DMS 273 (cell line): Measurements from ENCODE around the gene KIAA1191.
"Not testable (repeated sequence)": the region's sequence is repeated elsewhere in the genome, so short reads cannot be mapped to it uniquely, and the experiment has no call there.

Experiments used
- DNase-seq: peaks from one replicate; lab custom pipeline; 2025; ENCODE audit not compliant: unreplicated experiment; lab: John Stamatoyannopoulos, UW

Gene KIAA1191

GRCh38 chr5:176361437-176362232 lies at the start of gene KIAA1191:
Gene KIAA1191 (minus strand): TSS chr5:176361764. CDS start chr5:176359508, 2,256 bp downstream.
- peak; percentile 93 for DNase-seq

GRCh38 chr5:176410486-176411180 lies 49.1 kb upstream of the KIAA1191 start:
- DNase-seq = no peak

- DNase-seq = no peak
Observed at GRCh38 chr5:176409765-176410164, 48.2 kb upstream of the KIAA1191 start.

- DNase-seq = no peak
Observed at GRCh38 chr5:176408590-176408989, 47.0 kb upstream of the KIAA1191 start.

GRCh38 chr5:176408252-176408573 lies 46.6 kb upstream of the KIAA1191 start:
- not testable (repeated sequence) for DNase-seq

- DNase-seq = no peak
Observed at GRCh38 chr5:176407456-176408251, 46.1 kb upstream of the KIAA1191 start.

- no peak for DNase-seq
Observed at GRCh38 chr5:176406436-176407052, 45.0 kb upstream of the KIAA1191 start.

GRCh38 chr5:176405656-176406435 lies 44.3 kb upstream of the KIAA1191 start:
- no peak for DNase-seq

- DNase-seq = no peak
Observed at GRCh38 chr5:176401281-176402205, 40.0 kb upstream of the KIAA1191 start.

GRCh38 chr5:176400382-176401156 lies 39.0 kb upstream of the KIAA1191 start:
- peak; percentile 56 for DNase-seq

GRCh38 chr5:176397736-176398420 lies 36.3 kb upstream of the KIAA1191 start:
- no peak for DNase-seq

GRCh38 chr5:176396330-176396729 lies 34.8 kb upstream of the KIAA1191 start:
- DNase-seq = peak; percentile 89

- peak; percentile 46 for DNase-seq
Observed at GRCh38 chr5:176394881-176395675, 33.5 kb upstream of the KIAA1191 start.

- DNase-seq = no peak
Observed at GRCh38 chr5:176394096-176394495, 32.5 kb upstream of the KIAA1191 start.

- no peak for DNase-seq
Observed at GRCh38 chr5:176392526-176392925, 31.0 kb upstream of the KIAA1191 start.

GRCh38 chr5:176391999-176392398 lies 30.4 kb upstream of the KIAA1191 start:
- DNase-seq = no peak

GRCh38 chr5:176391479-176391878 lies 29.9 kb upstream of the KIAA1191 start:
- DNase-seq = no peak
